Measurements from ENCODE around the gene PDE4D.

DNA sequence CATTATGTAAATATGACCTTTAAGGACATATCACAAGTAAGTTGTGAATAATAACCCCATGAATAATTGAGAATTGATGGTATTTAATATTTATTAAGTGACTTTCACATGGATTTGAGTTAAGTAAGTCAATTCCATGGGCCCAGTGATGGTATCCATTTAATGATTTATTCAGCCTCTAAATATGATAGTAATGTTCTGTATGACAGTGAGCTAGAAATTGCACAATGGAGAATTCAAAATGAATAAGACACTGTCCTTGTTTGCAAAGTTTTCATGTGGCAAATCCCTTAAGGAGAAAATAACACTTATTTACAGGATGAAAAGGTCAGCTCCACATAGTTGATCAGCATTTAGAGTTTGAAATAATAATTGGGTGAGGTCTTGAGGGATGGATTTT, 160.7 kb downstream of the PDE4D start:
- TF ChIP-seq YY1 (IDR thresholded peaks at IDR 0.05; ENCODE audit: insufficient read depth, insufficient read length) (no peak), SUZ12 (IDR thresholded peaks at IDR 0.05; ENCODE audit: extremely low read depth, insufficient read depth, insufficient read length) (no peak)

Measured in NT2/D1 (cell line).